ENCODE results near the gene SIX3. TPM values are rescaled to one million over a fixed set of nuclear protein-coding genes. Genes with fewer than 3 reads are reported as not detected.

The SIX3 gene
- total RNA-seq, 1 experiment from 2014 or later, result not detected

DNA sequence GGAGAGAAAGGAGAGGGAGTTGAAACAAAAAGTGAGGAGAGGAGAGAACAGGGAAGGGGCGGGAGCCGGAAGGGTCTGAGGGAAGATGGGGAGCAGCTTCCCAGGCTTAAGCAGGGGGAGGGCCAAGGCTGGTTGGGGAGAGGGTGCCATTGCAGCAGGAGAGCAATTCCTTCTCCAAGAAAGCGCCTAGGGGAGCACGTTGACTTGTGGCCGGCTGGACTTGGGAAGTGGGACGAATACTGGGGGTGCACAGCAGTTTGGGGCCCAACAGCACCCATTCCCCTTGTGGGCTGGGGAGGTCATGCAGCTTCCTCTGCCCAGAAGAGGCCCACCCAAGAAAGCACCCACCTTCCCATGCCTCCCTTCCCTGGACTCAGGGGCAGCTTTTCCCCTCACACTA, 9.6 kb downstream of the SIX3 start:
- H3K4me1 ChIP-seq (replicated peaks), result peaks cover 10% of the 10 kb centered on the region
- H3K27ac ChIP-seq, result no peak overlapping the region
- no peaks in the 10 kb centered on the region for H3K9me3 ChIP-seq (replicated peaks)
- no peaks in the 10 kb centered on the region for H3K27me3 ChIP-seq (replicated peaks)
- DNase-seq (ENCODE audit: low read depth in 1 of 2, low spot score in 2 of 2), result no peak
- no peaks in the 10 kb centered on the region for H3K36me3 ChIP-seq
- H3K4me3 ChIP-seq, result no peak overlapping the region

DNA sequence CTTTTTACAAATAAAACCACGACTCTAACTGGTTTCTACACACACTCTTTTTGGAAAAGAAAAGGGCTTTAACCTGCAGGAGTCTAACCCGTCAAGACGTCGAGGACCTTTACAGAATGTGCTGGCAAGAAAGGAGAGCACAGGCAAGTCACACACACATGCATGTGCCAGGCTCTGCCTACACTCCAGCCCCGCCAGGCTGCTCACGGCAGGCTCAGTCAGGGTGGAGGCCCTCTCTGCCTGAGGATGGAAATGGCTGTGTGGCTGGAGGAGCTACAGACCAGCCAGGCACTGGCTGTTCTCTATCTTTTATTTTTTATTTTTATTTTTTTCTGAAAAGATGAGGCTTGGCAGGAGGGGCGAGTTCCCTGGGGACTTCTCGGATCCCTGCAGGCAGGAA, 10.2 kb downstream of the SIX3 start:
- no peak for DNase-seq (ENCODE audit: low read depth in 1 of 2, low spot score in 2 of 2)
- Histone ChIP-seq H3K4me1 (replicated peaks) (peaks cover 16% of the 10 kb centered on the region), H3K27ac (no peak overlapping the region), H3K4me3 (no peak overlapping the region), H3K9me3 (replicated peaks) (no peaks in the 10 kb centered on the region), H3K36me3 (no peaks in the 10 kb centered on the region), H3K27me3 (replicated peaks) (no peaks in the 10 kb centered on the region)

DNA sequence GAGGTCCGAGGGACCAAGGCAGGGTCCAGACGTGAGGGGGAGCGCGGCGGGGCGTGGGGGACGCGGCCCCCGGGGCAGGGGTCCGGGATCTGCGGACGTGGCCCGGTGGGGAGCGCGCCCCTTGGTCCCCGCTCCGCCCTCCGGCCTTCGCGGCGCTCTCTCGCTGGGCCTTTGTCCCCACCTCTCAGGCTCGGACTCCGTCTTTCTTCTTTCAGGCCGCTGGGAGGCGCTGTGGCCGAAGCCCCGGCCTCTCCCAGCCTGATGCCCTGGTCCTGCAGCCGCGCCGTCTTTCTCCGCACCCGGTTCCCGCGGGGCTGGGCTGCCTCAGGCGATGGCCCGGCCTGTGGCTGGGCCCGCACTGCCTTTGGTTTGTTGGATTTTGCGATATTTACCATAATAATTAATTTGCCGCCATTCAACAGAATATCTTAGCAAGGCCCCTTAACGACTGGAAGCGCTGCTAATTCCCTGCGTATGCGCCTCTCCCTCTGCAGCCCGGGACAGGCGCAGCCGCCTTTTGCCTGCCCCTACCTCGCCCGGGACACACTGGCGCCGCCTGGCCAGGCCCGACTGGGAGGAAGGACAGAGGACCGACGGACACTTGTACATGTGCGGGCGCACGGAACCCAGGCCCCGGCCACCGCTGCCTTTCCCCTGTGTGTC, 10.8 kb downstream of the SIX3 start:
- Histone ChIP-seq H3K4me3 (no peak overlapping the region), H3K36me3 (no peaks in the 10 kb centered on the region), H3K27ac (no peak overlapping the region), H3K27me3 (replicated peaks) (no peaks in the 10 kb centered on the region), H3K9me3 (replicated peaks) (no peaks in the 10 kb centered on the region), H3K4me1 (replicated peaks) (peaks cover 21% of the 10 kb centered on the region)
- DNase-seq (ENCODE audit: low read depth in 1 of 2, low spot score in 2 of 2), result no peak

DNA sequence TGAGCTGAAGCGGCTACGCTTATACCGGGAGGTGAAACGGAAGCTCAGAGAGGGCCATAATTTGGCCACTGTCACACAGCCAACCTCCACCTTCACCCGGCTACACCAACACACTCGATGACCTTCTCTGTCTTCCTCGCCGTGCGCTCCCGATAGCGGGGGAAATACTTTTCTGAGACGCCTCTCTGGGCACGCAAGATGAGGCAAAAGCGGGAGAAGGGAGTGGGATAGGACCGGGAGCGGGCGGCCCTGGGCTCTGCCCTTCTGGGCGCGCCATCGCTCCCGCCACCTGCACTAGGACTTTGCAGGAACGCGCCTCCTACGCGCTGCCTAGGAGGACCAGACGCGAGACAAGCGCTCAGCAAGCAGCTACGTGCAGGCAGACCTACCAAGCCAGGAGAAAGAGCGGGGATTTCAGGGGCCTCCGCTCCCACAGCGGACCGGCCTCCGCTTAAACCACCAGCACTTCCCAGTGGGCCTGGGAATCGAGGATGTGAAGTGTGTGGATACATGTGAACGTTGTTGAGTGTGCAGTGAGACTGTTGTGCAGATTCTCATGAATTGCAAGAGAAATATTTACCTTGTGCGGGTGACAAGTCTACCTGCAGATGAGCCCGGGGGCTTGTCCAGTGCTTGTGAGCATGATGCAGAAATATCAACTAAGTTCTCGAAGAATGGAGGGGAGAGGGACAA, 11.4 kb downstream of the SIX3 start:
- no peak overlapping the region for H3K27ac ChIP-seq
- H3K4me3 ChIP-seq, result no peak overlapping the region
- H3K9me3 ChIP-seq (replicated peaks), result no peaks in the 10 kb centered on the region
- DNase-seq (ENCODE audit: low read depth in 1 of 2, low spot score in 2 of 2), result no peak
- H3K27me3 ChIP-seq (replicated peaks), result no peaks in the 10 kb centered on the region
- peaks cover 27% of the 10 kb centered on the region for H3K4me1 ChIP-seq (replicated peaks)
- no peaks in the 10 kb centered on the region for H3K36me3 ChIP-seq

DNA sequence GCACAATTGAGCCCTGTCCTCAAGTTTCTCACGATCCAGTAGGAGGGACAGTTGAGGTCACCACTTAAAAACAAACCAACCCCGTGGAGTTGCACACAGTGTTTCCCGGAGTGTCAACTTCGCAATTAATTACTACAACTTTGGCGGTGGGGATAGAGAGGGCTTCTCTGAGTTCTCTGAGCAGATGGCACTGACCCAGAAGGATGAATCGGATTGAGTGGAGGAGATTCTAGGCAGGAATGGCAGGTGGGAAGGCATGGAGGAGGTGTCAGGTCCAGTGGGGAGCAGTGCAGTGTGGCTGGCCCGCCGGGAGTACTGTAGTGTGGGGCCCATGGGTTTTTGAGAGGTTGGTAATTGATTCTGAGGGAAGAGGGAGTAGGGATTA, 12.0 kb downstream of the SIX3 start:
- no peaks in the 10 kb centered on the region for H3K9me3 ChIP-seq (replicated peaks)
- H3K36me3 ChIP-seq, result no peaks in the 10 kb centered on the region
- no peak overlapping the region for H3K4me3 ChIP-seq
- no peak for DNase-seq (ENCODE audit: low read depth in 1 of 2, low spot score in 2 of 2)
- peaks cover 32% of the 10 kb centered on the region for H3K4me1 ChIP-seq (replicated peaks)
- H3K27ac ChIP-seq, result no peak overlapping the region
- H3K27me3 ChIP-seq (replicated peaks), result no peaks in the 10 kb centered on the region

DNA sequence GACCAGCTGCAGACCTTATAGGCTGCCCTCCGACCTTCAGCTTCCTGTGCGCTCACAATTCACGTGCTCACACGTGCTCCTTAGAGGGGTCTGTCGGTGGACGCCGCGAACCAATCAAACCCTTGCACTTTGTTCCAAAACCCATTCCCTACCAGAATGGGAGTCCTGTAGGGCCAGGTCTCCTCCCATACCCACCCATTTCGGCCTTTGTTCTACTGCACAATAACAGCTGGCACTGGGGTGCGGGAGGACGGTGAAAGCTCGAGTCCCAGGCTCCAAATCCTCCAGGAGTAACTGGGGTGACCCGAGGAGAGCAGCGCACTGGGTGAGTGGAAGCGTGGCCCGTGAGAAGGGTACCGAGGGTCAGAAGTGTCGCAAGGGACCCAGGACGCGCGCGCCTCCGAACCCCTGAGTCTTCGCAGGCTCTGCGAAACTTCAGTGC, 13.0 kb downstream of the SIX3 start:
- DNase-seq (ENCODE audit: low read depth in 1 of 2, low spot score in 2 of 2), result no peak
- Histone ChIP-seq H3K36me3 (no peaks in the 10 kb centered on the region), H3K27me3 (replicated peaks) (no peaks in the 10 kb centered on the region), H3K4me3 (no peak overlapping the region), H3K9me3 (replicated peaks) (no peaks in the 10 kb centered on the region), H3K4me1 (replicated peaks) (peaks cover 39% of the 10 kb centered on the region), H3K27ac (no peak overlapping the region)

GRCh38 chr2:44954889-44955592, 13.5 kb downstream of the SIX3 start:
- Histone ChIP-seq H3K27me3 (replicated peaks) (no peaks in the 10 kb centered on the region), H3K4me1 (replicated peaks) (peaks cover 45% of the 10 kb centered on the region), H3K4me3 (no peak overlapping the region), H3K9me3 (replicated peaks) (no peaks in the 10 kb centered on the region), H3K27ac (no peak overlapping the region), H3K36me3 (no peaks in the 10 kb centered on the region)
- peak in 1 of 2 experiments; percentile 39 for DNase-seq (ENCODE audit: low read depth in 1 of 2, low spot score in 2 of 2)

DNA sequence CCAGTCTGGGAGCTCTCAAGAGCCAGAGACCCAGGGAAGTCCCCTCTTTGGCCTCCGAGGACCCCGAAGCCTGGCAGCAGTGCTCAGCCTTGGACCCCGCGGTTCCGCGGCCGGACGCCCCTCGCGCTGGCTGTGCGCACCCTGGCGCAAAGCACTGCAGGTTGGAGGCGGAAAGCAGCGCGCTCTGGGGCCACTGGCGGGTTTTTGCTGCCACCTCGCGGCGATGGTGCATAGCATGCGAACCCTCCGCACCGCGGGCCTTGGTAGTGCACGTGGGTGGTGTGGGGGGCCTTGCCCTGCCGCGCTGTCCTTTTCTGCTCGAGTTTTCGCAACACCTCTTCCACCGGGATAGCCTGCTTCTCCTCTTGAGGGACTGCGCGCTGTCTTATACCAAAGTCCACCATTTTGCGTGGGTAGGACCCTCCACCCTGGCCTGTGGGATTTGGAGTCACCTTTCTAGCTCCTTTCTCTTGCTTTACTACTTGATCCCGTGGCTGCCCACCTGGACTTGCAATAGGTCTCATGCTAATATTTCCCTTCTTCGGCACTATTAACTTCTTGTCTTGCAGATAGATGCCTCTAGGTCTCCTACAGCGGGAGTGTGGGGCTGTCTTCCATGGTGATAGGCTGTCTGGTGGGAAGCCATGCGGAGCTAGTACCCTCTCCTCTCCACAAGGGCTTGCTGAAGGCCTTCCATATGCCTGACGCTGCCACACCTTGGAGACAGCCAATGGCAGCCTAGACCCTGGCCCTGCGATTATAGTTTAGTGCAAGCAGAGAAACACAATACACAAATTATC, 14.3 kb downstream of the SIX3 start:
- H3K9me3 ChIP-seq (replicated peaks), result no peaks in the 10 kb centered on the region
- no peaks in the 10 kb centered on the region for H3K27me3 ChIP-seq (replicated peaks)
- H3K27ac ChIP-seq, result no peak overlapping the region
- peak; percentile 57 to 78 for DNase-seq (ENCODE audit: low read depth in 1 of 2, low spot score in 2 of 2)
- H3K36me3 ChIP-seq, result no peaks in the 10 kb centered on the region
- H3K4me1 ChIP-seq (replicated peaks), result peaks cover 45% of the 10 kb centered on the region
- H3K4me3 ChIP-seq, result no peak overlapping the region

DNA sequence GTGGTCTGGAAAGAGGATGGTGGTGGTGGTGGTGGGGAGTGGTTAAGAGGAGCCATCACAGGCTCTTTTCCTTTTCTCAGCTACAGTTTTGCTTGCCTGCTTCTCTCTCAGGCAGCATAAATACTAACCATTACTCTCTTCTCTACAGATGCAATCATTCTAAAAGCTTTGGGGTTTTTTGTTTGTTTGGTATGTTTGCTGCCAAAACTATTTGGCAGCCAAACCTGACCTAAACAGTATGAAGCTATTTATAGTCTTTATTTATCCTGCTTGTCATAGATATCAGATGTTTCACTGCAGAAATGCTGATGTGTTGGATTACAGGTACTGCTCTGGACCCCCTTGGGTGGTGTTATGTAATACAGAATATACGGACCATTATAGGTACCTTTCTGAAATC, 15.3 kb downstream of the SIX3 start:
- H3K9me3 ChIP-seq (replicated peaks), result no peaks in the 10 kb centered on the region
- H3K27ac ChIP-seq, result peak overlapping the region; percentile 35
- DNase-seq (ENCODE audit: low read depth in 1 of 2, low spot score in 2 of 2), result peak in 1 of 2 experiments; percentile 71
- peaks cover 45% of the 10 kb centered on the region for H3K4me1 ChIP-seq (replicated peaks)
- no peaks in the 10 kb centered on the region for H3K27me3 ChIP-seq (replicated peaks)
- no peak overlapping the region for H3K4me3 ChIP-seq
- H3K36me3 ChIP-seq, result no peaks in the 10 kb centered on the region

GRCh38 chr2:44957656-44958327, 16.3 kb downstream of the SIX3 start:
- Histone ChIP-seq H3K36me3 (no peaks in the 10 kb centered on the region), H3K27ac (no peak overlapping the region), H3K4me1 (replicated peaks) (peaks cover 45% of the 10 kb centered on the region), H3K27me3 (replicated peaks) (no peaks in the 10 kb centered on the region), H3K9me3 (replicated peaks) (no peaks in the 10 kb centered on the region), H3K4me3 (no peak overlapping the region)
- no peak for DNase-seq (ENCODE audit: low read depth in 1 of 2, low spot score in 2 of 2)

- Histone ChIP-seq H3K27me3 (replicated peaks) (no peaks in the 10 kb centered on the region), H3K4me3 (no peak overlapping the region), H3K9me3 (replicated peaks) (no peaks in the 10 kb centered on the region), H3K4me1 (replicated peaks) (peaks cover 45% of the 10 kb centered on the region), H3K27ac (peak overlapping the region; percentile 31; the same call in 1 of the 2 replicates), H3K36me3 (no peaks in the 10 kb centered on the region)
- DNase-seq (ENCODE audit: low read depth in 1 of 2, low spot score in 2 of 2), result no peak
These were observed 18.4 kb downstream of the SIX3 start for GRCh38 chr2:44959855-44960254.

DNA sequence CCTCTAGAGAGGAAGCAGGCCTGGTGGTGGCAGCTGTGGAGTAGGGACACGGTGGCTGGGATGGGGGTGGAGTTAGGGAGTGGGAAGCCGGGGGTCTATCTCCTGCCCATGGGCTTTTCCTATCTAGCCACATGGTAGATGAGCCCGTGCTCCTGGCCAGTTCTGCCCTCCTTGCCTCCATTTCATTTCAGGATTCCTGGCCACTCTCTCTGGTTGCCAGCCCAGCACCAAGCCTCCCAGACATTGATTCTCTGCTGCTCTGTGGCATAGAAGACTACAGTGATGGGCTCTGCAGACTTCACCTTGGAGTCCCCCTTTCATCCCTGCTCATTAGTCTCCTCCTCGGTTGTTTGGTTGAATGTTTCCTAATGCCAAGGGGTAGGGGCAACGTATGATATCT, 19.4 kb downstream of the SIX3 start:
- no peak overlapping the region for H3K27ac ChIP-seq
- H3K36me3 ChIP-seq, result no peaks in the 10 kb centered on the region
- H3K27me3 ChIP-seq (replicated peaks), result no peaks in the 10 kb centered on the region
- no peak overlapping the region for H3K4me3 ChIP-seq
- H3K4me1 ChIP-seq (replicated peaks), result peaks cover 38% of the 10 kb centered on the region
- no peak for DNase-seq (ENCODE audit: low read depth in 1 of 2, low spot score in 2 of 2)
- no peaks in the 10 kb centered on the region for H3K9me3 ChIP-seq (replicated peaks)

- Histone ChIP-seq H3K27me3 (replicated peaks) (no peaks in the 10 kb centered on the region), H3K36me3 (no peaks in the 10 kb centered on the region), H3K4me3 (no peak overlapping the region), H3K27ac (no peak overlapping the region), H3K9me3 (replicated peaks) (no peaks in the 10 kb centered on the region), H3K4me1 (replicated peaks) (peaks cover 24% of the 10 kb centered on the region)
- DNase-seq (ENCODE audit: low read depth in 1 of 2, low spot score in 2 of 2), result no peak
These were observed 20.7 kb downstream of the SIX3 start for GRCh38 chr2:44962176-44962695.
